Activated T-helper 2 cell treated with anti-CD3 and anti-CD28 coated beads, Interferon-gamma antibody, Interleukin-2, Interleukin-4, amounts not matched to agents 10 μg/mL and 5 μg/mL and 100 μg/mL, durations not matched to agents 14 hours and 24 hours and 36 hours (primary cell): ENCODE results near the gene DHRS9. TPM values are rescaled to one million over a fixed set of nuclear protein-coding genes. Genes with fewer than 3 reads are reported as not detected.
A peak's percentile ranks its signal among the peaks of the same experiment; 100 is the strongest.

Experiments used
- DNase-seq: peaks from one replicate; pipeline ENCODE4 v3.0.0; 2021; ENCODE audit warnings: low spot score
- H3K27ac Mint-ChIP-seq: one replicate; pipeline ENCODE4 v1.8.0; 2021; ENCODE audit warnings: mixed read lengths
- H3K27me3 Mint-ChIP-seq: one replicate; pipeline ENCODE4 v1.8.0; 2021; ENCODE audit warnings: low read depth, mixed read lengths
- H3K36me3 Mint-ChIP-seq: one replicate; pipeline ENCODE4 v1.8.0; 2021; ENCODE audit warnings: low read depth, mixed read lengths
- H3K4me1 Mint-ChIP-seq: one replicate; pipeline ENCODE4 v1.8.0; 2021; ENCODE audit warnings: low read depth, mixed read lengths
- H3K4me3 Mint-ChIP-seq: one replicate; pipeline ENCODE4 v1.8.0; 2021; ENCODE audit warnings: low read depth, mild to moderate bottlenecking, moderate library complexity, mixed read lengths
- H3K9me3 Mint-ChIP-seq: one replicate; pipeline ENCODE4 v1.8.0; 2021; ENCODE audit warnings: mixed read lengths
- intact Hi-C: fragments of 100-400 bp; cut with micrococcal nuclease; formaldehyde crosslinking; loops from one replicate; pipeline ENCODE4 v1.15.1; 2023
- total RNA-seq: library from RNA; stranded (reverse); gene quantifications from 2 replicates; pipeline ENCODE4 v1.2.3, GENCODE V29; 2022

The DHRS9 gene
- total RNA-seq, 1 donor from 2014 or later, result 3.3 TPM

GRCh38 chr2:169109502-169110409, 40.4 kb downstream of the DHRS9 start:
- intact Hi-C loops, result loop anchor here (1.0 to 10.0 kb wide), 4 partner anchors 23 to 865 kb away; partner anchors contain the start of genes LRP2 and STK39
- H3K27me3 Mint-ChIP-seq, result peaks cover 1% of the 10 kb centered on the region
- H3K4me1 Mint-ChIP-seq, result peaks cover 44% of the 10 kb centered on the region
- no peak overlapping the region for H3K27ac Mint-ChIP-seq
- peak; percentile 60 for DNase-seq
- H3K9me3 Mint-ChIP-seq, result peaks cover 4% of the 10 kb centered on the region
- peaks cover 8% of the 10 kb centered on the region for H3K36me3 Mint-ChIP-seq
- no peak overlapping the region for H3K4me3 Mint-ChIP-seq

DNA sequence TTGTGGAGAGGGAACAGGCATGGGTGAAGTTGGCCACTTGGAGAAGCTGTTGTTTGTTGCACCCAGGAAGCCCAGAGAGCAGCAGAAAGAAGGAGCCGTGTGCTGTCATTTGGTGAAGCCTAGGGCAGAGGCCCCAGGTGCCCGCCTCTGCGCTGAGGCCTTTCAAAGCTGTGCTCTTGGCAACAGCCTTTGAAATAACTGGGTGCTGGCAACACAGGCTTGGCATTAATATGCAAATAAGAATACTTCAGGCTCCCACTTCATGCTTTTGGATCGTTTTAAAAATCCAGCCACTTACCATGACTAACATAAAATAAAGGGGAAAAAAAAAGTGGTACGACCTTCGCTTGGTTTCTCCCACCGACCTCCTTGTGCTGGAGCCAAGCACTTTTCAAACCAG, 41.1 kb downstream of the DHRS9 start:
- no peak for DNase-seq
- Mint-ChIP-seq H3K9me3 (peaks cover 3% of the 10 kb centered on the region), H3K4me3 (no peak overlapping the region), H3K27ac (no peak overlapping the region), H3K4me1 (peaks cover 38% of the 10 kb centered on the region), H3K27me3 (peaks cover 1% of the 10 kb centered on the region), H3K36me3 (peaks cover 3% of the 10 kb centered on the region)
- intact Hi-C loops, result loop anchor here (2.0 kb wide), 1 partner anchor 30 kb away; no protein-coding TSS in a partner anchor

DNA sequence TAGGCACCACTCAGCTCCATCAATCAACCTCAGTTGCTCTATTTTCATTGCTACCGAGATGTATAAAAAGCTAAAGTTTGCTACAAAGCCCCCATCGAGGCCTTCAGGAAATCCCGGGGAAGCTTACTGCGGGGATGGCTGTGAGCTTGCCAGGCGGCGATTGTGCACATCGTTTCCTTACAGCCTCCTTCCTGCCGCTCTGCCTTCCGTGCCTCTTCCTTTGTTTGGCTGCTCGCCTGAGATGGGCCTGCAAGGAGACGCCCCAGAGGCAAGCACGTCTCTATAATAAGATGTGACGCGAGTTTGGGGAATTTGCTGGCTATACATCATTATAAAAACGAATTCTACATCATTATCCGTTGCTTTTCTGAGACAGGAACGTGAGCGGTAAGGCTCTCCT, 41.6 kb downstream of the DHRS9 start:
- Mint-ChIP-seq H3K4me1 (peaks cover 33% of the 10 kb centered on the region), H3K9me3 (no peaks in the 10 kb centered on the region), H3K27me3 (peaks cover 2% of the 10 kb centered on the region), H3K36me3 (no peaks in the 10 kb centered on the region), H3K27ac (no peak overlapping the region), H3K4me3 (no peak overlapping the region)
- no peak for DNase-seq
- intact Hi-C loops, result loop anchor here (2.0 kb wide), 1 partner anchor 30 kb away; no protein-coding TSS in a partner anchor

- Mint-ChIP-seq H3K27ac (no peak overlapping the region), H3K36me3 (no peaks in the 10 kb centered on the region), H3K9me3 (no peaks in the 10 kb centered on the region), H3K4me1 (peaks cover 15% of the 10 kb centered on the region), H3K27me3 (peaks cover 11% of the 10 kb centered on the region), H3K4me3 (no peak overlapping the region)
- intact Hi-C loops, result no loop called here
- DNase-seq, result no peak
Measured at GRCh38 chr2:169112841-169113240, 43.5 kb downstream of the DHRS9 start.

- Mint-ChIP-seq H3K27me3 (peaks cover 11% of the 10 kb centered on the region), H3K27ac (no peak overlapping the region), H3K9me3 (no peaks in the 10 kb centered on the region), H3K36me3 (no peaks in the 10 kb centered on the region), H3K4me3 (no peak overlapping the region), H3K4me1 (peaks cover 5% of the 10 kb centered on the region)
- DNase-seq, result no peak
- intact Hi-C loops, result no loop called here
Measured at GRCh38 chr2:169114056-169114455, 44.7 kb downstream of the DHRS9 start.

- no peaks in the 10 kb centered on the region for H3K36me3 Mint-ChIP-seq
Measured at GRCh38 chr2:169116327-169116726, 47.0 kb downstream of the DHRS9 start.

GRCh38 chr2:169116993-169117392, 47.6 kb downstream of the DHRS9 start:
- DNase-seq, result no peak
- peaks cover 4% of the 10 kb centered on the region for H3K9me3 Mint-ChIP-seq
- H3K36me3 Mint-ChIP-seq, result no peaks in the 10 kb centered on the region
- intact Hi-C loops, result no loop called here
- no peak overlapping the region for H3K27ac Mint-ChIP-seq
- H3K27me3 Mint-ChIP-seq, result peaks cover 16% of the 10 kb centered on the region
- H3K4me3 Mint-ChIP-seq, result no peak overlapping the region
- peaks cover 3% of the 10 kb centered on the region for H3K4me1 Mint-ChIP-seq

More at GRCh38 chr2:169116327-169116726, 47.0 kb downstream of the DHRS9 start:
- H3K27ac Mint-ChIP-seq, result no peak overlapping the region
- no peaks in the 10 kb centered on the region for H3K9me3 Mint-ChIP-seq
- H3K4me1 Mint-ChIP-seq, result peaks cover 3% of the 10 kb centered on the region
- H3K4me3 Mint-ChIP-seq, result no peak overlapping the region
- H3K27me3 Mint-ChIP-seq, result peaks cover 12% of the 10 kb centered on the region
- intact Hi-C loops, result no loop called here
- DNase-seq, result no peak

- H3K36me3 Mint-ChIP-seq, result no peaks in the 10 kb centered on the region
- peaks cover 4% of the 10 kb centered on the region for H3K9me3 Mint-ChIP-seq
- peaks cover 23% of the 10 kb centered on the region for H3K27me3 Mint-ChIP-seq
- H3K27ac Mint-ChIP-seq, result no peak overlapping the region
- DNase-seq, result no peak
- no peak overlapping the region for H3K4me3 Mint-ChIP-seq
- peaks cover 4% of the 10 kb centered on the region for H3K4me1 Mint-ChIP-seq
- intact Hi-C loops, result no loop called here
Measured at GRCh38 chr2:169118060-169118459, 48.7 kb downstream of the DHRS9 start.

DNA sequence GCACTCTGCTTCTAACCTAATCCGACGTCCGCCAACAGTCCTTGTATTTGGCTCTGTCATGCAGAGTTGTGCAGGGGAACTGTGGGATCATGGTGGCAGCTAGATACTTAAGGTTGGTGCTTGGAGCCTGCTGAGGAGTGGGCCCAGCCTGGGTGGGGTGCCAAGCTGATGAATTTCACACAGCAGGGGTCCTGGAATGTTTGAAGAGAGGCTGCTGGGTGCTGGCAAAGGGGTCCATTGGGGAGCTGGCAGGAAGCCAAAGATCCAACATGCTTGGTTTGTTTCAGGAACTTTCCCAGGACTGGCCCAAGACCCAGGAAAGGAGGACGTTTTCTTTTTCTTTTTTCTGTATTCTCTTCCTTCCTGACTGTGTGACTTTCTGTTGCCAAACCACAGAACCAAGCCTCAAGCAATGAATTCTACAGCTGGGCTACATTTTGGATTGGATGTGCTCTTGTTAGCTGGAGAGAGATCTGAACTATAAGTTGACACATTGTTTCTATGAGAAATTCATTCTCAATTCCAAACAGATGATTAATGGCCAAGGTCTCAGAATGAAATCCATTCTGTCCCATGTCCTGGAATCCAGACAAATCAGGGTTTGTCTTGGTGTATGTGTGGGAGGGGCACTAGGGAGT, 49.9 kb downstream of the DHRS9 start:
- H3K9me3 Mint-ChIP-seq, result peaks cover 4% of the 10 kb centered on the region
- H3K27ac Mint-ChIP-seq, result no peak overlapping the region
- peaks cover 33% of the 10 kb centered on the region for H3K27me3 Mint-ChIP-seq
- no peak for DNase-seq
- no peaks in the 10 kb centered on the region for H3K36me3 Mint-ChIP-seq
- intact Hi-C loops, result no loop called here
- H3K4me3 Mint-ChIP-seq, result no peak overlapping the region
- peaks cover 5% of the 10 kb centered on the region for H3K4me1 Mint-ChIP-seq

DNA sequence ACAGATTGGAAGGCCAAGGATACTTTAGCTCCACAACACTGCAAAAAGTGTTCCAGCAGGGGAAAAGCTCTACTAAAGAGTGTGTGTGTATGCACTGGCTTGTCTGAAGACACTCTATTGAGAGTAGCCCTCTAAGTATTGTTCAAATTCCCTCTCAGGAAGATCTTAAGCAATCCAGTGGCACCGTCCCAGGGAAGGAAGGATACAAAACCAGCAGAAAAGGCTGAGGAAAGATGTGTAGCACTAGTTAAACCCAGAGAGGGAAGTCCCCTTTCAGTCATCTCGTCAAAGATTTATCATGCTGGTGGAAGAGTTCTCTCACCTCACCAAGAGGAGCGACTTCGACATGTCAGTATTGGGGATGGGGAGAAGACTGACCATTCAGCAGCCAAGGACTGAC, 50.5 kb downstream of the DHRS9 start:
- H3K4me1 Mint-ChIP-seq, result peaks cover 5% of the 10 kb centered on the region
- no peak overlapping the region for H3K27ac Mint-ChIP-seq
- H3K36me3 Mint-ChIP-seq, result no peaks in the 10 kb centered on the region
- H3K4me3 Mint-ChIP-seq, result no peak overlapping the region
- intact Hi-C loops, result no loop called here
- no peak for DNase-seq
- H3K27me3 Mint-ChIP-seq, result peaks cover 37% of the 10 kb centered on the region
- peaks cover 4% of the 10 kb centered on the region for H3K9me3 Mint-ChIP-seq

- H3K9me3 Mint-ChIP-seq, result no peaks in the 10 kb centered on the region
- peaks cover 18% of the 10 kb centered on the region for H3K27me3 Mint-ChIP-seq
- no peak overlapping the region for H3K27ac Mint-ChIP-seq
- H3K36me3 Mint-ChIP-seq, result no peaks in the 10 kb centered on the region
- no peak overlapping the region for H3K4me3 Mint-ChIP-seq
- no peak for DNase-seq
- intact Hi-C loops, result no loop called here
- H3K4me1 Mint-ChIP-seq, result peaks cover 7% of the 10 kb centered on the region
Measured at GRCh38 chr2:169129703-169130243, 60.4 kb downstream of the DHRS9 start.

- Mint-ChIP-seq H3K9me3 (no peaks in the 10 kb centered on the region), H3K4me1 (peaks cover 7% of the 10 kb centered on the region), H3K4me3 (no peak overlapping the region), H3K27ac (no peak overlapping the region), H3K27me3 (peaks cover 5% of the 10 kb centered on the region), H3K36me3 (no peaks in the 10 kb centered on the region)
- intact Hi-C loops, result loop anchor here (1.0 kb wide), 2 partner anchors 23 to 171 kb away; no protein-coding TSS in a partner anchor
- DNase-seq, result no peak
Measured at GRCh38 chr2:169131587-169132512, 62.5 kb downstream of the DHRS9 start.
